Duodenal mucosa (tissue), 2 donors: Measurements from ENCODE around the gene P4HTM.
A peak's percentile ranks its signal among the peaks of the same experiment; 100 is the strongest.

Experiments
- H3K27ac ChIP-seq: one replicate; pipeline ENCODE4 v1.7.0; 2013; ENCODE audit warnings: low read depth, low read length
- H3K27me3 ChIP-seq, 2 donors: one replicate each; pipeline ENCODE4 v1.7.0; 2013; ENCODE audit warnings: low read length in 2 of 2, control low read depth in 1 of 2; ENCODE audit not compliant: insufficient read depth in 2 of 2, control insufficient read depth in 1 of 2
- H3K36me3 ChIP-seq, 2 donors: one replicate each; pipeline ENCODE4 v1.7.0; 2013; ENCODE audit warnings: low read length in 2 of 2, control low read depth in 1 of 2; ENCODE audit not compliant: insufficient read depth in 2 of 2, control insufficient read depth in 1 of 2
- H3K4me1 ChIP-seq, 2 donors: one replicate each; pipeline ENCODE4 v1.7.0; 2013; ENCODE audit warnings: low read length in 2 of 2, control low read depth in 1 of 2; ENCODE audit not compliant: insufficient read depth in 2 of 2, control insufficient read depth in 1 of 2
- H3K4me3 ChIP-seq, 2 donors: one replicate each; pipeline ENCODE4 v1.7.0; 2013; ENCODE audit warnings: low read length in 2 of 2, low read depth in 1 of 2
- H3K9ac ChIP-seq, 2 donors: one replicate each; pipeline ENCODE4 v1.7.0; 2013; ENCODE audit warnings: low read length in 2 of 2, low read depth in 1 of 2
- H3K9me3 ChIP-seq, 2 donors: one replicate each; pipeline ENCODE4 v1.7.0; 2013; ENCODE audit warnings: low read length in 2 of 2, control low read depth in 1 of 2; ENCODE audit not compliant: control insufficient read depth in 1 of 2

Gene P4HTM

GRCh38 chr3:49022688-49023171, 32.7 kb downstream of the P4HTM start:
- Histone ChIP-seq H3K27me3 (no peaks in the 10 kb centered on the region), H3K9me3 (no peaks in the 10 kb centered on the region), H3K27ac (peak overlapping the region; percentile 100), H3K4me1 (peaks cover 28 to 56% of the 10 kb centered on the region in 2 donors), H3K36me3 (peaks cover 28 to 37% of the 10 kb centered on the region in 2 donors), H3K9ac (peak overlapping the region; percentile 96 to 97), H3K4me3 (peak overlapping the region; percentile 95 to 98)

- Histone ChIP-seq H3K9me3 (no peaks in the 10 kb centered on the region), H3K27me3 (no peaks in the 10 kb centered on the region), H3K9ac (no peak overlapping the region), H3K4me1 (peaks cover 38 to 60% of the 10 kb centered on the region in 2 donors), H3K36me3 (peaks cover 28 to 37% of the 10 kb centered on the region in 2 donors), H3K27ac (no peak overlapping the region), H3K4me3 (no peak overlapping the region)
Measured at GRCh38 chr3:49023775-49024174, 33.7 kb downstream of the P4HTM start.

DNA sequence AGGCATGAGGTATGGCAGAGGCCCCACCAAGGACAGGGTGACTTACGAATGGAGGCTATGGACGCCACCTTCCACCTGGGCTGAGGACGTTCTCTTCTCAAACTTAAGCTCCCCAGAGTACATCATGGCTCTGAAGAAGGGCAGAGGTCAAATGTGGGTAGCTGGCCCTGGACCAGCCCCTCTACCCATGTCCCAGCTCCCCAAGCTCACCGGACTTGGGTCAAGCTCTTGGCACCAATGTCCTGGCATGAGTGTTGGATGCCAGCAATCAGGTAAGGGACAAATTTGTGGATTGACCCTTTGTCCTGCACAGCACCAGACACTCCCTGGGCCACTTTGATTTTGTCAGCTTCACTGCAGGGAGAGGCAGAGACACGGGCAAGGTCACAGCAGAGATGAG, 34.4 kb downstream of the P4HTM start:
- H3K9ac ChIP-seq: no peak overlapping the region
- H3K4me3 ChIP-seq: no peak overlapping the region
- peaks cover 39 to 60% of the 10 kb centered on the region in 2 donors for H3K4me1 ChIP-seq
- H3K36me3 ChIP-seq: peaks cover 28 to 37% of the 10 kb centered on the region in 2 donors
- H3K9me3 ChIP-seq: no peaks in the 10 kb centered on the region
- H3K27ac ChIP-seq: no peak overlapping the region
- no peaks in the 10 kb centered on the region for H3K27me3 ChIP-seq

DNA sequence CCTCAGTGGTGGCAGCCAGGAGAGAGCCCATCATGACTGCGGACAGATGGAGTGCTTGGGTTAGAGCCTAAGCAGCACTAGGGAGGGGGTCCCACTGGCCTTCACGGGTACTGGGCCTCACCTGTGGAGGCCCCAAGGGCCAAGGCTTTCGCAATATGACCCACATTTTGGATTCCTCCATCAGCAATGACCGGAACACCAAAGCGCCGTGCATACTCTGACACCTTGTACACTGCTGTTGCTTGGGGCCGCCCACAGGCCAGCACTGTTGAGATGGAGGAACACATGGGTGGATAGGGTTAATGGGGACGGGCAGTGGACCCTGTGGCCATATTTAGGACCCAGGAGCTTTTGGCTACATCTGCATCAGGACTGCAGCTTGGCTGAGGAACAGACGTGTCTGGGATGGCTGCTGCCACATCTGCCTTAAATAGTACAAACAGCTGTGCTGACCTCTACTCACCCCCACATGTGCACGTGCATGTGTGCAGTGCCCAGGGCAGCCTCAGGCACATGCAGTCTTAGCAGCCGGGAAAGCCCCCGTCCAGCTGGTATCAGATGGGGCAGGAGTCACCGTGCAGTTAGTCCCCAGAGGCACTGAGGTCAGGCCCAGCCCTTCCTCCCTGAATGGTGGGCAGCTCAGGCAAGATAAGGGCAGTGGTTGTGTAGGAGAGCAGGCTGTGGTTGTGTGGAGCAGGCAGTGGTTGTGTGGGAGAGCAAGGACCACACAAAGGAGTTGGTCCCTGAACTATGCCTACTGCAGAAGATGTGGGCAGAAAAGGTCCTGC, 35.2 kb downstream of the P4HTM start:
- Histone ChIP-seq H3K36me3 (peaks cover 28 to 39% of the 10 kb centered on the region in 2 donors), H3K4me1 (peaks cover 32 to 53% of the 10 kb centered on the region in 2 donors)

DNA sequence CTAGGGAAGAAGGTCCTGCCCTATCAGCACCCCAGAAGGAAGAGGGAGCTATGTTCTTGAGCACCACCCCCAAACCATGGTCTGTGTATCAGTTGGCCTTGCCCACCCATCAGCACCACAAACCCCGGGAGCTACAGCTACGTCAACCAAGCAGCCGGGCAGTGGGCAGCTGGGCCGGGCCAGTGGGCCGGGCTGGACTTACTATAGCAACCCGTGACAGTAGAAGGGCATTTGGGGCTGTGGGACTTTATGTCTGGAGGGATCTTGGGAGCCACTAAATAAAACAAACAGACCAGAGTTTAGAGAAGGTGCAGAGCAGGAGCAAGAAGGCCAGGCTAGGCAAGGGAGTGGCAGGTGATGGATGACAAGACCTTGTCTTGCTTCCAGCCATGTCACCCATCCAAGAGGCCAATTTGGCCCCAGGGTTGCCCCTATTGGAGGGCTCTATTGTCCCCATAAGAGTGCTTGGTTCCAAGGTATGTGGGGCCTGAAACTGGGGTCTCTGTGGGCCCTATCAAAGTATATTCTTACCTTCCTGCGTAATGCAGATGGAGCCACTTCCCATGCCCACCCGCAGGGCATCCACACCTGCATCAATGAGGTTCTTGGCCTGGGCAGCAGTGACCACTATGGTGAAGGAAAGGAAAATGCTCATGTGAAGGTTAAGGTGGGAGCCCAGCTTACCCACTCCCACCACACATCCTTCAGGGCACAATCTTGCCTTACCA, 35.9 kb downstream of the P4HTM start:
- Histone ChIP-seq H3K4me1 (peaks cover 29 to 48% of the 10 kb centered on the region in 2 donors), H3K4me3 (peak overlapping the region in 1 of 2 donors; percentile 5), H3K36me3 (peaks cover 31 to 45% of the 10 kb centered on the region in 2 donors), H3K9ac (no peak overlapping the region), H3K27me3 (no peaks in the 10 kb centered on the region), H3K27ac (no peak overlapping the region), H3K9me3 (no peaks in the 10 kb centered on the region)

More for the DNA sequence above, 35.2 kb downstream of the P4HTM start:
- peak overlapping the region in 1 of 2 donors; percentile 7 for H3K9ac ChIP-seq
- no peak overlapping the region for H3K4me3 ChIP-seq
- H3K27ac ChIP-seq: no peak overlapping the region
- no peaks in the 10 kb centered on the region for H3K9me3 ChIP-seq
- H3K27me3 ChIP-seq: no peaks in the 10 kb centered on the region

- H3K9ac ChIP-seq: no peak overlapping the region
- no peak overlapping the region for H3K4me3 ChIP-seq
- H3K9me3 ChIP-seq: no peaks in the 10 kb centered on the region
- peaks cover 34 to 50% of the 10 kb centered on the region in 2 donors for H3K36me3 ChIP-seq
- H3K4me1 ChIP-seq: peaks cover 29 to 48% of the 10 kb centered on the region in 2 donors
- H3K27ac ChIP-seq: no peak overlapping the region
- no peaks in the 10 kb centered on the region for H3K27me3 ChIP-seq
Measured at GRCh38 chr3:49026536-49026935, 36.5 kb downstream of the P4HTM start.

- Histone ChIP-seq H3K9me3 (no peaks in the 10 kb centered on the region), H3K9ac (peak overlapping the region in 1 of 2 donors; percentile 75), H3K27ac (no peak overlapping the region), H3K4me1 (peaks cover 27 to 45% of the 10 kb centered on the region in 2 donors), H3K27me3 (no peaks in the 10 kb centered on the region), H3K36me3 (peaks cover 45 to 61% of the 10 kb centered on the region in 2 donors), H3K4me3 (no peak overlapping the region)
Measured at GRCh38 chr3:49027634-49028033, 37.6 kb downstream of the P4HTM start.

DNA sequence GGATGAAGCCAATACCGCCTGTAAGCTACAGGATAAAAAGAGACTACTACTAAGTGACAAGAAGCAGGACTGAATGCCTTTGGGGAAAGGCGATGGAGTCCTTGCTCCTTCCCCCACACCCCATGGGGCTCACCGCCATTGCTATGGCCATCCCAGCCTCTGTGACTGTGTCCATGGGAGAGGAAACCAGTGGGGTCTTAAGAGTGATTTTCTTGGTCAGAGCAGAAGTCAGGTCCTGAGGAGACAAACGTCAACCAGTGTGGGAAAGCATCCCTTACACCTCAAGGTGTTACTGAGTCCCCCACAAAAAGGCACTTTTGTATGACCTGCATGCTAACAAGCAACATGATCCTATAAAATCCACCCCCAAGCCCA, 38.2 kb downstream of the P4HTM start:
- H3K9me3 ChIP-seq: no peaks in the 10 kb centered on the region
- H3K4me1 ChIP-seq: peaks cover 20 to 39% of the 10 kb centered on the region in 2 donors
- no peaks in the 10 kb centered on the region for H3K27me3 ChIP-seq
- H3K9ac ChIP-seq: peak overlapping the region; percentile 75 to 98
- H3K27ac ChIP-seq: no peak overlapping the region
- H3K4me3 ChIP-seq: peak overlapping the region; percentile 64 to 90
- peaks cover 51 to 68% of the 10 kb centered on the region in 2 donors for H3K36me3 ChIP-seq

- Histone ChIP-seq H3K9me3 (no peaks in the 10 kb centered on the region), H3K9ac (peak within 1 kb of the TSS; percentile 75 to 98), H3K4me1 (peaks cover 20 to 32% of the 10 kb centered on the region in 2 donors), H3K27me3 (no peaks in the 10 kb centered on the region), H3K4me3 (peak within 1 kb of the TSS; percentile 64 to 90), H3K36me3 (peaks cover 50 to 68% of the 10 kb centered on the region in 2 donors), H3K27ac (peak within 1 kb of the TSS; percentile 80)
Measured at GRCh38 chr3:49028673-49029562, 38.9 kb downstream of the P4HTM start, which contains the start of gene IMPDH2. Gene IMPDH2 (minus strand): TSS chr3:49029398. CDS start chr3:49029350, 48 bp downstream.
